Body of pancreas (tissue), 4 donors: ENCODE data around the gene UCK2.

Experiments
- CTCF ChIP-seq, 7 experiments: fragments of 450-650 bp in 4 of 7; fragments of 200-600 bp in 3 of 7; sonication (generic) in 3 of 7; IDR thresholded peaks; one replicate each; pipeline ENCODE4 v1.5.1; 2016 to 2019; ENCODE audit warnings: antibody characterized with exemption in 7 of 7
- POLR2A ChIP-seq, 3 donors: fragments of 450-650 bp; IDR thresholded peaks; one replicate each; pipeline ENCODE4 v1.6.1; 2016; ENCODE audit warnings: antibody characterized with exemption in 3 of 3, mild to moderate bottlenecking in 2 of 3

DNA sequence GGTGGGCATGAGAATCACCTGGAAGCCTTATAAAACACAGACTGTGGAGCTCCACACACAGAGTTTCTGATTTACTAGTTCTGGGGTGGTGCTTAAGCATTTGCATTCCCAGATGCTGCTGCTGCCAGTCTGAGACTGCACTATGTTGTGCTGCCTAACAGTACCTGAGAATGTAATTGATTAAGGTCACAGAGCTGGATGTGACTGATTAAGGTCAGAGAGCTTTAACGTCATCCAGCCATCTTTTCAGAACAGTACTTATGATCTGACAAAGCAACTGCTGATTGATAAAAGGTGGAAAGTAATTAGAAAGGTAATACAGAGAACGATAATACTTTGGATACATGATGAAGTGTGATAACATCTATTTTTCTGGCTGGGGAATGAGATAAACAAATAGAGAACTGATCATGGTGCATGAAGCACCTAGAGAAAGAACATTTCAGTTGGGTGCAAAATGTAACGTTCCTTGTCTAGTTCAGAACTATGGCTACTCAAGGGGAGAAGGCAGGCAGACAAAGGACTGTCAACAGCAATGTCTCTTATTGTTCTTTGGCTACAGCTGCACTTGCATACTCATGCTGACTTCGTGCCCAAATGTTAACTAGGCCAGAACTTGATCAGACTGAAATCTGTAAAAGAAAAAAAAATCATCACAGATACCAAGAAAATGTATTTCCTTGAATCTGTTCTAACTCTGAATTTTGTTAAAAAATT lies 3.7 kb upstream of the UCK2 start:
- no peak for TF ChIP-seq CTCF (IDR thresholded peaks at IDR 0.05)
- no peak for TF ChIP-seq POLR2A (IDR thresholded peaks at IDR 0.05)
